Spleen (tissue), 11 donors: ENCODE results near the gene TRMT2A. TPM values are rescaled to one million over a fixed set of nuclear protein-coding genes. Genes with fewer than 3 reads are reported as not detected.
A peak's percentile ranks its signal among the peaks of the same experiment; 100 is the strongest.

Experiments
- DNase-seq: peaks from one replicate; pipeline ENCODE4 v3.0.0-alpha.2; 2020
- H3K27ac ChIP-seq, 8 donors: fragments of 200-600 bp; sonication (generic) in 7 of 8; 1 replicate in 4 of 8; 2 replicates in 4 of 8; pipeline versions ENCODE4 v1.5.0 to v1.8.0; 2016 to 2021; ENCODE audit warnings: inconsistent platforms in 4 of 8, mild to moderate bottlenecking in 4 of 8, moderate library complexity in 1 of 8
- H3K27me3 ChIP-seq, 7 donors: fragments of 200-600 bp; sonication (generic) in 6 of 7; replicated peaks in 1 of 7; 1 replicate in 4 of 7; 2 replicates in 3 of 7; pipeline versions ENCODE4 v1.5.0 to v1.8.0; 2016 to 2021; ENCODE audit warnings: inconsistent platforms in 3 of 7, mild to moderate bottlenecking in 1 of 7
- H3K36me3 ChIP-seq, 6 donors: fragments of 200-600 bp; sonication (generic) in 5 of 6; 1 replicate in 4 of 6; 2 replicates in 2 of 6; pipeline versions ENCODE4 v1.5.0 to v1.8.0; 2016 to 2021; ENCODE audit warnings: inconsistent platforms in 2 of 6
- H3K4me1 ChIP-seq, 6 donors: fragments of 200-600 bp; sonication (generic) in 5 of 6; 1 replicate in 3 of 6; 2 replicates in 3 of 6; pipeline versions ENCODE4 v1.5.0 to v1.8.0; 2016 to 2021; ENCODE audit warnings: inconsistent platforms in 3 of 6
- H3K4me3 ChIP-seq, 8 donors: fragments of 200-600 bp; sonication (generic) in 7 of 8; 1 replicate in 4 of 8; 2 replicates in 4 of 8; pipeline versions ENCODE4 v1.5.0 to v1.8.0; 2016 to 2021; ENCODE audit warnings: inconsistent platforms in 4 of 8, mild to moderate bottlenecking in 4 of 8, moderate library complexity in 2 of 8
- H3K9me3 ChIP-seq, 8 donors: fragments of 200-600 bp; sonication (generic) in 7 of 8; 1 replicate in 4 of 8; 2 replicates in 4 of 8; pipeline versions ENCODE4 v1.5.0 to v1.8.0; 2016 to 2021; ENCODE audit warnings: inconsistent platforms in 4 of 8
- POLR2A ChIP-seq, 3 donors: fragments of 450-650 bp; IDR thresholded peaks; one replicate each; pipeline ENCODE4 v1.5.1; 2017; ENCODE audit warnings: antibody characterized with exemption in 3 of 3, mild to moderate bottlenecking in 1 of 3
- POLR2AphosphoS5 ChIP-seq, 3 donors: sonication (generic); formaldehyde crosslinking; IDR thresholded peaks; one replicate each; pipeline ENCODE4 v1.5.1; 2017; ENCODE audit warnings: antibody characterized with exemption in 3 of 3
- WGBS, 5 donors: extraction: QIAGEN DNeasy Blood & Tissue Kit in 3 of 5; methylation state at CpG; one replicate each; pipeline versions ENCODE4 v1.1.5 to v1.1.7; 2013 to 2018; 5-methylcytosine and 5-hydroxymethylcytosine counted together
- intact Hi-C: fragments of 100-400 bp; cut with DNase I; formaldehyde crosslinking; loops from one replicate; pipeline ENCODE4 v1.15.0; 2023; ENCODE audit warnings: low total_unique reads
- polyA plus RNA-seq, 3 donors: library from polyadenylated mRNA; stranded (reverse); fragments of 200-250 nt; gene quantifications; one replicate each; pipeline ENCODE4 v1.2.1, GENCODE V29; 2013
- total RNA-seq, 7 donors: library from RNA; depleted of rRNA in 3 of 7; stranded (reverse); fragments of >200 nt in 3 of 7; fragmentation: NEBNext Ultra II Directional in 4 of 7; extraction: Animal tissue kit (Norgen Biotek cat#: 25700) in 4 of 7; gene quantifications; one replicate each; pipeline versions ENCODE4 v1.1.0 to v1.2.1, GENCODE V29; 2016 to 2021
- TF ChIP-seq, protein P1 (sequence below), 11 experiments: fragments of 200-600 bp in 7 of 11; fragments of 450-650 bp in 4 of 11; sonication (generic) in 4 of 11; IDR thresholded peaks in 8 of 11; conservative IDR thresholded peaks in 3 of 11; 1 replicate in 7 of 11; 2 replicates in 4 of 11; pipeline versions ENCODE4 v1.4.0 to v1.8.0; 2016 to 2021; ENCODE audit warnings: antibody characterized with exemption in 11 of 11, inconsistent platforms in 4 of 11, mild to moderate bottlenecking in 1 of 11
- donor health status: healthy with polysubstance abuse.
- donor health status: DM: no; HTN: no; CAD: no; lungs with moderate emphysema.
- donor health status: DM: no; HTN: no; CAD: no.
- donor health status: Bipolar disorder and iron deficiency.
- donor health status: healthy.
- donor health status: DM: no; HTN: no; CAD: no.
- donor health status: DM: yes; HTN: yes; CAD: no.

TRMT2A gene
- total and polyA plus RNA-seq, 10 donors = 70.4 to 142 (median 79.5) TPM

DNA sequence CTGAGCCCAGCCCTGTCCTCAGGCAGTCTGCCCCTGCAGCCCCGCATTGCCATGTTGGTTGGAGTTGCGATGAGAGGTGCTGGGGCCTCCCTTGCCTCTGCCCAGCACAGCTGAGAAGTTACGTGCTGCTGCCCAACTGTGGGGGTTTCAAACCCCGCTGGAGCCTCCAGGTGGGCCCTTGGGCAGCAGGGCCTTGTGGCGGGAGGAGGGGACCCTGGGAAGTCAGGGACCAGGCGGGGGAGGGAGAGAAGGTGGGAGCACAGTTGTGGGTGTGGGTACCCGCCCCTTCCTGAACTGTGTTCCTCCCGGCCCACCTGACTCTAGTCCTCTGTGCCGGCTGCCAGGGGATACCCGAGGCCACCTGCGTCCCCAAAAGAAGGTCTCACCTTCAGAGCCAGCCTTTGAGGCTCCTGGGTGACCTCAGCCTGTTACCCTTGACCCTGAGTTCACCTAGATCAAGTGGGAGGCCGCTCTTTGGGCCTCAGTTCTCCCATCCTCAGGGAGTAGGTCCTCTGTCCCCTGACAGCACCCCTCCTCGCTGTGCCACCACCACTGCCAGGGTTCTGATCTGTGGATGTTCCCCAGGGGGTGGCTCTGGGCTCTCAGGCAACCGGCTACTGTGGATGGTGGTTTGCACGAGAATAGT, 41.5 kb upstream of the TRMT2A start:
- no peak for DNase-seq
- H3K9me3 ChIP-seq = no peaks in the 10 kb centered on the region
- H3K4me3 ChIP-seq = no peak overlapping the region
- H3K4me1 ChIP-seq = peaks cover 4 to 36% (median 22%) of the 10 kb centered on the region in 6 donors
- TF ChIP-seq POLR2AphosphoS5 (IDR thresholded peaks at IDR 0.05) (no peak), POLR2A (IDR thresholded peaks at IDR 0.05) (no peak)
- TF ChIP-seq, protein P1, sequence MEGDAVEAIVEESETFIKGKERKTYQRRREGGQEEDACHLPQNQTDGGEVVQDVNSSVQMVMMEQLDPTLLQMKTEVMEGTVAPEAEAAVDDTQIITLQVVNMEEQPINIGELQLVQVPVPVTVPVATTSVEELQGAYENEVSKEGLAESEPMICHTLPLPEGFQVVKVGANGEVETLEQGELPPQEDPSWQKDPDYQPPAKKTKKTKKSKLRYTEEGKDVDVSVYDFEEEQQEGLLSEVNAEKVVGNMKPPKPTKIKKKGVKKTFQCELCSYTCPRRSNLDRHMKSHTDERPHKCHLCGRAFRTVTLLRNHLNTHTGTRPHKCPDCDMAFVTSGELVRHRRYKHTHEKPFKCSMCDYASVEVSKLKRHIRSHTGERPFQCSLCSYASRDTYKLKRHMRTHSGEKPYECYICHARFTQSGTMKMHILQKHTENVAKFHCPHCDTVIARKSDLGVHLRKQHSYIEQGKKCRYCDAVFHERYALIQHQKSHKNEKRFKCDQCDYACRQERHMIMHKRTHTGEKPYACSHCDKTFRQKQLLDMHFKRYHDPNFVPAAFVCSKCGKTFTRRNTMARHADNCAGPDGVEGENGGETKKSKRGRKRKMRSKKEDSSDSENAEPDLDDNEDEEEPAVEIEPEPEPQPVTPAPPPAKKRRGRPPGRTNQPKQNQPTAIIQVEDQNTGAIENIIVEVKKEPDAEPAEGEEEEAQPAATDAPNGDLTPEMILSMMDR (IDR thresholded peaks at IDR 0.05 in 8 of 11, conservative IDR thresholded peaks at IDR 0.05 in 3 of 11) = no peak
- 16 to 47% (median 34%) methylated on average over 9 to 15 of the region's 15 CpGs for WGBS, 5 donors
- H3K36me3 ChIP-seq = no peaks in the 10 kb centered on the region
- H3K27me3 ChIP-seq = peaks cover 0 to 58% (median 0%) of the 10 kb centered on the region in 7 donors
- H3K27ac ChIP-seq = no peak overlapping the region
- intact Hi-C loops = loop anchor here (5.0 kb wide), 1 partner anchor 109 kb away; the partner anchor contains the start of gene RTN4R

DNA sequence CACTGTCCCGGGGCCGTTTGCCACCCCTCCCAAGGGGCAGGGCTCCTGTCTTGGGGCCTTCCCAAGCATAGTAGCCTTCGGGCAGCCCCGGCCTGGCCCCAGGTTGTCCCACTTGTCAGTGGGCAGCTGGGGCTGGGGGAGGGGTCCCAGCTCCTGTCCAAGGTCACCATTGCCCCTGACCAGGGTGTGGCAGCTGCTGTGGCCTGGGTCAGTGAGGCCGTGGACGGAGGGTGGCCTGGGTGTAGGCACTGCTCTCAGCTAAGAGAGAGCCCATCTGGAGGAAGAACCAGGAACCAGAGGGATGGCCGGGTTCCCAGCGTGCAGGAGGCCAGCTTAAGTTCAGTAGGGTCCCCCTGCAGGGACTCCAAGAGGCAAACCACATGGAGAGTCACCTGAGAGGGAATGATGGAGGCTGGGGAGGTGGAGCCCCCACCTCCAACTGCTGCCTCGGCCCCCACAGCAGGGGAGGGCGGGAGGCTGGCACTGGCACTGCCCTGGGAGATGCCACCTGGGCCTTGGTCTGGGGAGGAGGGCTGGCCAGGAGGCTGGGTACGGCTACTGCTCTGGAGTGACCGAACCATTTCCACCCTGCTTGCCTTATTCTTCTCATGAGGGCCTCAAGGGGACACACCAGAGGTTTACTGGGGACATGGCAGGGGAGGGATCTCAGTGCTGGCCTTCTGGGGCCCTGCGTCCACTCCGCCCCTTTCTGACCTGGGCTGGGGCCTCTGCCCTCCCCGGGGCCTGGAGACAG, 40.6 kb upstream of the TRMT2A start:
- no peak overlapping the region for H3K27ac ChIP-seq
- H3K36me3 ChIP-seq = no peaks in the 10 kb centered on the region
- H3K4me3 ChIP-seq = no peak overlapping the region
- DNase-seq = no peak
- intact Hi-C loops = loop anchor here (2.0 to 5.0 kb wide), 2 partner anchors 110 to 127 kb away; partner anchors contain the start of gene RTN4R
- WGBS, 5 donors = 61 to 79% (median 64%) methylated on average over 6 to 15 of the region's 15 CpGs
- H3K9me3 ChIP-seq = no peaks in the 10 kb centered on the region
- H3K4me1 ChIP-seq = peaks cover 4 to 43% (median 24%) of the 10 kb centered on the region in 6 donors
- TF ChIP-seq, protein P1 (IDR thresholded peaks at IDR 0.05 in 8 of 11, conservative IDR thresholded peaks at IDR 0.05 in 3 of 11) = no peak
- TF ChIP-seq POLR2A (IDR thresholded peaks at IDR 0.05) = no peak
- TF ChIP-seq POLR2AphosphoS5 (IDR thresholded peaks at IDR 0.05) = no peak
- peaks cover 0 to 58% (median 0%) of the 10 kb centered on the region in 7 donors for H3K27me3 ChIP-seq

DNA sequence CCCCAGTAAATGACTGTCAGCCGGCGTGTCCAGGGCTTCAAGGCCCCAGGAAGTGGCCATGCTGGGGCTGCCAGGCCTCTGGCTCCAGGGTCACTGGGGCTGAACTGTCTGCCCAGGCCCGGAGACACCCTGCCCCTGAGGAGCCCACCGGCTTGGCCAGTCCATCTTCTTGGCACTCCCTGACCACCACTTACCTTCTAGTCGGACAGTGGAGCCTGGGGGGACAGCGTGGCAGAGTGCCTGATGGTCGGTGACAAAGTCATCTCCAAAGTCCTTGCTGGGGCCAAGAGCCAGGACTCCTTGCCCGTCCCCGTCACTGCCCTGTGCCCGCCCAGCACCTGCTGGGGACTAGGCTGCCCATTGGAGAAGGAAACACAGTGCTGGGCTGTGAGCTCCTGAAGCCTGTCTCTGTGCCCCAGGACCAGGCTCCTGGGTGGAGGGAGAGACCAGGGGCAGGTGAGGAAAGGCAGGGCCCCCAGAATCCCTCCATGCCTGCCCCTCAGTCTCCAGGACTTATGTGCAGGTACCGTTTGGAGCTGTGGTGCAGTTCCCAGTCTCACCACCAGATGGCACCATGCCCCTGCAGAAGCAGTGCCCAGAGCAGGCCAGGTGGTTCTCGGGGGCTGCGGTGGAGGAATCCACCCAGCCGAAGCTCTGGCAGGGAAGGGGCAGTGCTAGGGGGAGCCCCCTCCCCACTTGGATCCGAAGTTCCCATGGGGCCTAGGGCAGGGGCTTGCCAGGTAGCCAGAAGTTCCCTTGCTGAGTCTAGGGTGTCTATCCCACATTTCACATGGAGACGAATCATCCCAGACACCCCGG, 39.8 kb upstream of the TRMT2A start:
- Histone ChIP-seq H3K4me3 (no peak overlapping the region), H3K27ac (peak overlapping the region in 2 of 8 donors; percentile 1 to 3), H3K4me1 (peaks cover 4 to 49% (median 24%) of the 10 kb centered on the region in 6 donors), H3K36me3 (no peaks in the 10 kb centered on the region), H3K9me3 (no peaks in the 10 kb centered on the region), H3K27me3 (peaks cover 0 to 58% (median 0%) of the 10 kb centered on the region in 7 donors)
- DNase-seq = peak; percentile 95
- intact Hi-C loops = loop anchor here (2.0 to 5.0 kb wide), 2 partner anchors 110 to 128 kb away; partner anchors contain the start of gene RTN4R
- 21 to 55% (median 46%) methylated on average over 10 to 17 of the region's 17 CpGs for WGBS, 5 donors
- TF ChIP-seq, protein P1 (IDR thresholded peaks at IDR 0.05 in 8 of 11, conservative IDR thresholded peaks at IDR 0.05 in 3 of 11) = peak; percentile 97 to 100 (median 99)
- no peak for TF ChIP-seq POLR2A (IDR thresholded peaks at IDR 0.05)
- TF ChIP-seq POLR2AphosphoS5 (IDR thresholded peaks at IDR 0.05) = peak in 2 of 3 donors; percentile 26 to 46
